ENCODE measurements around the gene DLG2.
A peak's percentile ranks its signal among the peaks of the same experiment; 100 is the strongest.
"Not testable (repeated sequence)": the region's sequence is repeated elsewhere in the genome, so short reads cannot be mapped to it uniquely, and the experiment has no call there.

The DLG2 gene

GRCh38 chr11:85634747-85635146, 7.6 kb upstream of the DLG2 start:
- FAIRE-seq: no peak

GRCh38 chr11:85628771-85629341, 1.7 kb upstream of the DLG2 start:
- FAIRE-seq: no peak

- FAIRE-seq: peak; percentile 99
These were observed 1.0 kb upstream of the DLG2 start, which contains the start of gene TMEM126B for GRCh38 chr11:85627998-85628770. Gene TMEM126B, plus strand, starts transcription at chr11:85628593. Its CDS starts 15 bp downstream, at chr11:85628608.

- no peak for FAIRE-seq
These were observed 648 bp downstream of the DLG2 start for GRCh38 chr11:85626496-85626895.

- no peak for FAIRE-seq
These were observed 6.9 kb downstream of the DLG2 start for GRCh38 chr11:85620256-85620655.

- FAIRE-seq: no peak
These were observed 7.6 kb downstream of the DLG2 start for GRCh38 chr11:85619499-85619898.

- FAIRE-seq: not testable (repeated sequence)
These were observed 15.5 kb downstream of the DLG2 start for GRCh38 chr11:85611643-85612042.

GRCh38 chr11:85609286-85609685, 17.9 kb downstream of the DLG2 start:
- FAIRE-seq: not testable (repeated sequence)

- not testable (repeated sequence) for FAIRE-seq
These were observed 18.5 kb downstream of the DLG2 start for GRCh38 chr11:85608621-85609020.

- not testable (repeated sequence) for FAIRE-seq
These were observed 20.9 kb downstream of the DLG2 start for GRCh38 chr11:85606237-85606636.

- FAIRE-seq: no peak
These were observed 23.9 kb downstream of the DLG2 start for GRCh38 chr11:85603220-85603619.

GRCh38 chr11:85602526-85603213, 24.5 kb downstream of the DLG2 start:
- FAIRE-seq: no peak

GRCh38 chr11:85599083-85599482, 28.1 kb downstream of the DLG2 start:
- no peak for FAIRE-seq

- FAIRE-seq: no peak
These were observed 30.3 kb downstream of the DLG2 start for GRCh38 chr11:85596886-85597285.

- FAIRE-seq: peak; percentile 95
These were observed 31.8 kb downstream of the DLG2 start for GRCh38 chr11:85595285-85595884.

GRCh38 chr11:85590848-85591483, 36.2 kb downstream of the DLG2 start:
- no peak for FAIRE-seq

- no peak for FAIRE-seq
These were observed 37.8 kb downstream of the DLG2 start for GRCh38 chr11:85589373-85589772.

- FAIRE-seq: no peak
These were observed 45.0 kb downstream of the DLG2 start for GRCh38 chr11:85582111-85582510.

GRCh38 chr11:85575388-85575787, 51.8 kb downstream of the DLG2 start:
- no peak for FAIRE-seq

GRCh38 chr11:85572056-85572455, 55.1 kb downstream of the DLG2 start:
- no peak for FAIRE-seq

- FAIRE-seq: no peak
These were observed 57.6 kb downstream of the DLG2 start for GRCh38 chr11:85569525-85569924.

- FAIRE-seq: no peak
These were observed 68.7 kb downstream of the DLG2 start for GRCh38 chr11:85558411-85558810.

GRCh38 chr11:85551881-85552280, 75.3 kb downstream of the DLG2 start:
- FAIRE-seq: no peak

Measured in endometrium (tissue), 2 donors.